B cell (primary cell): Measurements from ENCODE around the gene AATK. TPM values are rescaled to one million over a fixed set of nuclear protein-coding genes. Genes with fewer than 3 reads are reported as not detected.

Experiments
- ATAC-seq: fragments of 200-7000 bp; cut with Tn5 transposase; one replicate; pipeline ENCODE4 v1.10.0; 2021; ENCODE audit warnings: low read depth, mild to moderate bottlenecking, moderate number of reproducible peaks, moderate library complexity
- CTCF ChIA-PET: fragments of 350-600 bp; sonication (Branson Sonifier 250); formaldehyde crosslinking; loops from one replicate; lab custom pipeline; 2021; ENCODE audit warnings: antibody characterized with exemption, inconsistent platforms; lab: Charles Lee
- POLR2A ChIA-PET: fragments of 350-600 bp; sonication (Branson Sonifier 250); formaldehyde crosslinking; loops from one replicate; lab custom pipeline; 2021; ENCODE audit warnings: antibody characterized with exemption; lab: Charles Lee
- DNase-seq: peaks from one replicate; pipeline ENCODE4 v3.0.0; 2013
- H2AFZ ChIP-seq: 2 replicates; pipeline ENCODE4 v1.6.1; 2012; ENCODE audit warnings: mild to moderate bottlenecking, low read depth, low read length; ENCODE audit not compliant: insufficient read depth, poor library complexity, severe bottlenecking
- H3K27ac ChIP-seq, 2 donors: 1 replicate in 1 of 2; 2 replicates in 1 of 2; pipeline ENCODE4 v1.5.1; 2012 to 2013; ENCODE audit warnings: low read length in 2 of 2, mild to moderate bottlenecking in 2 of 2, moderate library complexity in 1 of 2
- H3K27me3 ChIP-seq, 4 experiments: fragments of 200-600 bp in 1 of 4; sonication (generic) in 1 of 4; replicated peaks in 1 of 4; 1 replicate in 2 of 4; 2 replicates in 2 of 4; pipeline versions ENCODE4 v1.6.1 to v1.7.0; 2013 to 2016; ENCODE audit warnings: low read length in 3 of 4, mild to moderate bottlenecking in 2 of 4, mixed read lengths in 1 of 4, moderate library complexity in 1 of 4; ENCODE audit not compliant: insufficient read depth in 4 of 4, control insufficient read depth in 3 of 4; ENCODE audit errors: control extremely low read depth in 1 of 4
- H3K36me3 ChIP-seq, 2 experiments: replicated peaks in 1 of 2; 1 replicate in 1 of 2; 2 replicates in 1 of 2; pipeline versions ENCODE4 v1.6.1 to v1.7.1; 2013; ENCODE audit warnings: low read length in 1 of 2; ENCODE audit not compliant: insufficient read depth in 2 of 2, control insufficient read depth in 1 of 2; ENCODE audit errors: control extremely low read depth in 1 of 2, extremely low read depth in 1 of 2
- H3K4me1 ChIP-seq, 2 donors: fragments of 200-600 bp in 1 of 2; sonication (generic) in 1 of 2; 1 replicate in 1 of 2; 2 replicates in 1 of 2; pipeline versions ENCODE4 v1.5.1 to v1.6.1; 2013 to 2017; ENCODE audit warnings: low read length in 2 of 2; ENCODE audit not compliant: control insufficient read depth in 2 of 2, insufficient read depth in 2 of 2
- H3K4me2 ChIP-seq: replicated peaks from 2 replicates; pipeline ENCODE3; 2012; ENCODE audit warnings: mild to moderate bottlenecking, low read depth, low read length; ENCODE audit not compliant: poor library complexity, severe bottlenecking
- H3K4me3 ChIP-seq, 5 experiments: fragments of 200-600 bp in 1 of 5; sonication (generic) in 1 of 5; 1 replicate in 3 of 5; 2 replicates in 2 of 5; pipeline versions ENCODE4 v1.5.1 to v1.7.0; 2011 to 2016; ENCODE audit warnings: low read length in 4 of 5, mild to moderate bottlenecking in 4 of 5, low read depth in 2 of 5, control low read depth in 1 of 5, moderate library complexity in 1 of 5; ENCODE audit not compliant: insufficient read depth in 1 of 5; ENCODE audit errors: control extremely low read depth in 1 of 5, extremely low read depth in 1 of 5
- H3K79me2 ChIP-seq: fragments of 200-600 bp; sonication (generic); one replicate; pipeline ENCODE4 v1.6.0; 2016; ENCODE audit warnings: low read length; ENCODE audit not compliant: control insufficient read depth, insufficient read depth
- H3K9ac ChIP-seq: fragments of 200-600 bp; sonication (generic); 2 replicates; pipeline ENCODE4 v1.6.1; 2017; ENCODE audit warnings: mild to moderate bottlenecking, low read length, moderate library complexity
- H3K9me3 ChIP-seq, 3 donors: one replicate each; pipeline versions ENCODE4 v1.6.1 to v1.7.1; 2013; ENCODE audit warnings: low read length in 2 of 3; ENCODE audit not compliant: control insufficient read depth in 2 of 3, insufficient read depth in 1 of 3; ENCODE audit errors: control extremely low read depth in 1 of 3
- H4K20me1 ChIP-seq: 2 replicates; pipeline ENCODE4 v1.6.0; 2012; ENCODE audit warnings: mild to moderate bottlenecking, low read length; ENCODE audit not compliant: insufficient read depth, control insufficient read depth, poor library complexity, severe bottlenecking
- H3K27ac Mint-ChIP-seq: one replicate; pipeline ENCODE4 v1.8.0; 2021; ENCODE audit warnings: mixed read lengths
- H3K27me3 Mint-ChIP-seq: one replicate; pipeline ENCODE4 v1.8.0; 2021; ENCODE audit warnings: mixed read lengths
- H3K4me1 Mint-ChIP-seq: one replicate; pipeline ENCODE4 v1.8.0; 2021; ENCODE audit warnings: mixed read lengths
- H3K4me3 Mint-ChIP-seq: one replicate; pipeline ENCODE4 v1.8.0; 2021; ENCODE audit warnings: mixed read lengths
- H3K9me3 Mint-ChIP-seq: one replicate; pipeline ENCODE4 v1.8.0; 2022; ENCODE audit warnings: mixed read lengths; ENCODE audit not compliant: insufficient read depth
- CTCF ChIP-seq: fragments of 200-600 bp; IDR thresholded peaks from one replicate; pipeline ENCODE4 v1.8.0; 2022; ENCODE audit warnings: antibody characterized with exemption, mild to moderate bottlenecking
- EZH2 ChIP-seq: IDR thresholded peaks from 2 replicates; pipeline ENCODE4 v1.6.1; 2012; ENCODE audit warnings: borderline replicate concordance, low read depth, mild to moderate bottlenecking, moderate library complexity, low read length; ENCODE audit not compliant: insufficient read depth, poor library complexity, severe bottlenecking
- WGBS: methylation state at CpG from one replicate; pipeline ENCODE4 v1.1.5; 2013; ENCODE audit warnings: missing lambda C conversion rate; ENCODE audit not compliant: insufficient coverage; 5-methylcytosine and 5-hydroxymethylcytosine counted together
- intact Hi-C: fragments of 100-400 bp; cut with micrococcal nuclease; formaldehyde crosslinking; loops from one replicate; pipeline ENCODE4 v1.10.0; 2022
- polyA plus RNA-seq: library from polyadenylated mRNA; depleted of rRNA; stranded (reverse); fragments of >200 nt; gene quantifications from 2 replicates; pipeline ENCODE4 v1.2.3, GENCODE V29; 2012
- total RNA-seq, 2 donors: library from RNA; stranded (reverse); fragments of 120-200 nt in 1 of 2; gene quantifications; 1 replicate in 1 of 2; 2 replicates in 1 of 2; pipeline versions ENCODE4 v1.2.3 to v1.2.4, GENCODE V29; 2013 to 2022

Gene AATK
- total and polyA plus RNA-seq, 2 donors (not counting 1 experiment from before 2014, with no cell fraction given), result 0.21 to 1.7 TPM

GRCh38 chr17:81099888-81100287 is 66.1 kb downstream of the AATK start:
- H3K79me2 ChIP-seq, result no peaks in the 10 kb centered on the region
- H2AFZ ChIP-seq, result no peak overlapping the region
- no peaks in the 10 kb centered on the region for H3K9me3 ChIP-seq
- ChIA-PET CTCF (no interaction called here), POLR2A (no interaction called here)
- no peak overlapping the region for H3K27ac ChIP-seq
- H3K36me3 ChIP-seq, result no peaks in the 10 kb centered on the region
- 94% methylated on average over 23 of the region's 23 CpGs for WGBS
- peaks cover 0 to 7% of the 10 kb centered on the region in 2 donors for H3K4me1 ChIP-seq
- H4K20me1 ChIP-seq, result no peaks in the 10 kb centered on the region
- ATAC-seq, result no peak
- Mint-ChIP-seq H3K4me1 (no peaks in the 10 kb centered on the region), H3K9me3 (no peaks in the 10 kb centered on the region), H3K27ac (no peak overlapping the region), H3K27me3 (peaks cover 11% of the 10 kb centered on the region), H3K4me3 (no peak overlapping the region)
- no peak overlapping the region for H3K4me3 ChIP-seq
- H3K27me3 ChIP-seq, result peaks cover 0 to 20% (median 2%) of the 10 kb centered on the region in 4 experiments
- DNase-seq, result no peak
- intact Hi-C loops, result no loop called here
- H3K9ac ChIP-seq, result no peak overlapping the region
- TF ChIP-seq CTCF (no peak), EZH2 (no peak)
- no peak overlapping the region for H3K4me2 ChIP-seq

GRCh38 chr17:81097943-81098308 is 68.1 kb downstream of the AATK start:
- H3K27ac ChIP-seq, result no peak overlapping the region
- no peaks in the 10 kb centered on the region for H3K9me3 Mint-ChIP-seq
- POLR2A ChIA-PET, result no interaction called here
- no peak overlapping the region for H3K4me3 Mint-ChIP-seq
- peaks cover 11% of the 10 kb centered on the region for H3K27me3 Mint-ChIP-seq
- WGBS, result 87% methylated on average over 13 of the region's 13 CpGs
- peaks cover 0 to 20% (median 2%) of the 10 kb centered on the region in 4 experiments for H3K27me3 ChIP-seq
- no peaks in the 10 kb centered on the region for H3K79me2 ChIP-seq
- no peaks in the 10 kb centered on the region for H3K4me1 Mint-ChIP-seq
- ATAC-seq, result no peak
- no peaks in the 10 kb centered on the region for H4K20me1 ChIP-seq
- no peak for TF ChIP-seq CTCF
- no peak for TF ChIP-seq EZH2
- no peak overlapping the region for H2AFZ ChIP-seq
- CTCF ChIA-PET, result interaction anchor here (1.0 to 2.6 kb wide), 3 partner anchors 74 to 671 kb away, joined by 3 to 11 read pairs (median 4); no protein-coding TSS in a partner anchor
- no peak overlapping the region for H3K4me2 ChIP-seq
- no peak overlapping the region for H3K27ac Mint-ChIP-seq
- no peak overlapping the region for H3K4me3 ChIP-seq
- H3K9ac ChIP-seq, result no peak overlapping the region
- no peaks in the 10 kb centered on the region for H3K9me3 ChIP-seq
- H3K4me1 ChIP-seq, result peaks cover 0 to 7% of the 10 kb centered on the region in 2 donors
- DNase-seq, result no peak
- no peaks in the 10 kb centered on the region for H3K36me3 ChIP-seq
- intact Hi-C loops, result no loop called here
